ENCODE results near the gene RPRD2.

RPRD2 gene

DNA sequence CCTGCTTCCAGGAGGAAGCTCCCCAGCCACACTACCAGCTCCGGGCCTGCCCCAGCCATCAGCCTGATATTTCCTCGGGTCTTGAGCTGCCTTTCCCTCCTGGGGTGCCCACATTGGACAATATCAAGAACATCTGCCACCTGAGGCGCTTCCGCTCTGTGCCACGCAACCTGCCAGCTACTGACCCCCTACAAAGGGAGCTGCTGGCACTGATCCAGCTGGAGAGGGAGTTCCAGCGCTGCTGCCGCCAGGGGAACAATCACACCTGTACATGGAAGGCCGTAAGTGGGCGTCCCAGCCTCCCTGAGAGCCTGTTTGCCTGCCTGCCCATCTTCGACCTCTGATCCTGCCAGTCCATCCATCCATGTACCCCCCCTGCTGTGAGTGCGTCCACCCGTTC lies 147.6 kb downstream of the RPRD2 start:
- no peak for DNase-seq (ENCODE audit: low read depth in 1 of 2, low spot score in 1 of 2)
- no peak overlapping the region for H3K4me3 ChIP-seq (replicated peaks; ENCODE audit: insufficient read depth, low read length)
- H3K27me3 ChIP-seq (ENCODE audit: insufficient read depth, poor library complexity, severe bottlenecking): no peaks in the 10 kb centered on the region
- H3K27ac ChIP-seq (replicated peaks): no peak overlapping the region
- TF ChIP-seq, protein P1, sequence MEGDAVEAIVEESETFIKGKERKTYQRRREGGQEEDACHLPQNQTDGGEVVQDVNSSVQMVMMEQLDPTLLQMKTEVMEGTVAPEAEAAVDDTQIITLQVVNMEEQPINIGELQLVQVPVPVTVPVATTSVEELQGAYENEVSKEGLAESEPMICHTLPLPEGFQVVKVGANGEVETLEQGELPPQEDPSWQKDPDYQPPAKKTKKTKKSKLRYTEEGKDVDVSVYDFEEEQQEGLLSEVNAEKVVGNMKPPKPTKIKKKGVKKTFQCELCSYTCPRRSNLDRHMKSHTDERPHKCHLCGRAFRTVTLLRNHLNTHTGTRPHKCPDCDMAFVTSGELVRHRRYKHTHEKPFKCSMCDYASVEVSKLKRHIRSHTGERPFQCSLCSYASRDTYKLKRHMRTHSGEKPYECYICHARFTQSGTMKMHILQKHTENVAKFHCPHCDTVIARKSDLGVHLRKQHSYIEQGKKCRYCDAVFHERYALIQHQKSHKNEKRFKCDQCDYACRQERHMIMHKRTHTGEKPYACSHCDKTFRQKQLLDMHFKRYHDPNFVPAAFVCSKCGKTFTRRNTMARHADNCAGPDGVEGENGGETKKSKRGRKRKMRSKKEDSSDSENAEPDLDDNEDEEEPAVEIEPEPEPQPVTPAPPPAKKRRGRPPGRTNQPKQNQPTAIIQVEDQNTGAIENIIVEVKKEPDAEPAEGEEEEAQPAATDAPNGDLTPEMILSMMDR (IDR thresholded peaks at IDR 0.05; ENCODE audit: insufficient read depth, low read length): no peak
- TF ChIP-seq POLR2AphosphoS5 (IDR thresholded peaks at IDR 0.05; ENCODE audit: low read depth) (no peak), SPI1 (IDR thresholded peaks at IDR 0.05; ENCODE audit: borderline replicate concordance, low read depth) (no peak), GABPA (IDR thresholded peaks at IDR 0.05; ENCODE audit: low read depth) (no peak)
- TF ChIP-seq, protein P2, sequence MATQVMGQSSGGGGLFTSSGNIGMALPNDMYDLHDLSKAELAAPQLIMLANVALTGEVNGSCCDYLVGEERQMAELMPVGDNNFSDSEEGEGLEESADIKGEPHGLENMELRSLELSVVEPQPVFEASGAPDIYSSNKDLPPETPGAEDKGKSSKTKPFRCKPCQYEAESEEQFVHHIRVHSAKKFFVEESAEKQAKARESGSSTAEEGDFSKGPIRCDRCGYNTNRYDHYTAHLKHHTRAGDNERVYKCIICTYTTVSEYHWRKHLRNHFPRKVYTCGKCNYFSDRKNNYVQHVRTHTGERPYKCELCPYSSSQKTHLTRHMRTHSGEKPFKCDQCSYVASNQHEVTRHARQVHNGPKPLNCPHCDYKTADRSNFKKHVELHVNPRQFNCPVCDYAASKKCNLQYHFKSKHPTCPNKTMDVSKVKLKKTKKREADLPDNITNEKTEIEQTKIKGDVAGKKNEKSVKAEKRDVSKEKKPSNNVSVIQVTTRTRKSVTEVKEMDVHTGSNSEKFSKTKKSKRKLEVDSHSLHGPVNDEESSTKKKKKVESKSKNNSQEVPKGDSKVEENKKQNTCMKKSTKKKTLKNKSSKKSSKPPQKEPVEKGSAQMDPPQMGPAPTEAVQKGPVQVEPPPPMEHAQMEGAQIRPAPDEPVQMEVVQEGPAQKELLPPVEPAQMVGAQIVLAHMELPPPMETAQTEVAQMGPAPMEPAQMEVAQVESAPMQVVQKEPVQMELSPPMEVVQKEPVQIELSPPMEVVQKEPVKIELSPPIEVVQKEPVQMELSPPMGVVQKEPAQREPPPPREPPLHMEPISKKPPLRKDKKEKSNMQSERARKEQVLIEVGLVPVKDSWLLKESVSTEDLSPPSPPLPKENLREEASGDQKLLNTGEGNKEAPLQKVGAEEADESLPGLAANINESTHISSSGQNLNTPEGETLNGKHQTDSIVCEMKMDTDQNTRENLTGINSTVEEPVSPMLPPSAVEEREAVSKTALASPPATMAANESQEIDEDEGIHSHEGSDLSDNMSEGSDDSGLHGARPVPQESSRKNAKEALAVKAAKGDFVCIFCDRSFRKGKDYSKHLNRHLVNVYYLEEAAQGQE (IDR thresholded peaks at IDR 0.05; ENCODE audit: insufficient replicate concordance, low read depth): no peak

DNA sequence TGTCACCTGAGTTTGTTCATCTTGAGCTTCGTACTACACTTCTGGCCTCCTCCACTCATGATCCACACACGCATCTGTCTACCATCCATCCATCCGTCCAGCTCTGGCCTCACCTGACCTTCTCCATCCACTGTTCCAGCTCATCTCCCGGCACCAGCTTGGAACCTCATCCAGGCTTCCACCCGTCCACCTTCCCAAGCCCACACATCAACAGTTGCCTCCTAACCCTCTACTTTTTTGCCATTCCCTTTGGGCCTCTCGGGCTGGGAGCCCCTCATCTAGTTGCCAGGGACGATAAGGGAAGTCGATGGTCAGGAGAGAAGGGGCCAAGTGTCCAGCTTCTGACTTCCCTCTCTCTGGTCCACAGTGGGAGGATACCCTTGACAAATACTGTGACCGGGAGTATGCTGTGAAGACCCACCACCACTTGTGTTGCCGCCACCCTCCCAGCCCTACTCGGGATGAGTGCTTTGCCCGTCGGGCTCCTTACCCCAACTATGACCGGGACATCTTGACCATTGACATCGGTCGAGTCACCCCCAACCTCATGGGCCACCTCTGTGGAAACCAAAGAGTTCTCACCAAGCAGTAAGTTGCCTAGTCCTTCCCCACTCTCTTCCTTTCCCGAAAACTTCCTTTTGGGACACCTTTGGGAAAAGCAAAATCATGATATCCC lies 148.2 kb downstream of the RPRD2 start:
- no peak for DNase-seq (ENCODE audit: low read depth in 1 of 2, low spot score in 1 of 2)
- TF ChIP-seq, protein P2 (IDR thresholded peaks at IDR 0.05; ENCODE audit: insufficient replicate concordance, low read depth): no peak
- TF ChIP-seq GABPA (IDR thresholded peaks at IDR 0.05; ENCODE audit: low read depth) (no peak), POLR2AphosphoS5 (IDR thresholded peaks at IDR 0.05; ENCODE audit: low read depth) (no peak)
- Histone ChIP-seq H3K4me3 (replicated peaks; ENCODE audit: insufficient read depth, low read length) (no peak overlapping the region), H3K27me3 (ENCODE audit: insufficient read depth, poor library complexity, severe bottlenecking) (no peaks in the 10 kb centered on the region), H3K27ac (replicated peaks) (no peak overlapping the region)

DNA sequence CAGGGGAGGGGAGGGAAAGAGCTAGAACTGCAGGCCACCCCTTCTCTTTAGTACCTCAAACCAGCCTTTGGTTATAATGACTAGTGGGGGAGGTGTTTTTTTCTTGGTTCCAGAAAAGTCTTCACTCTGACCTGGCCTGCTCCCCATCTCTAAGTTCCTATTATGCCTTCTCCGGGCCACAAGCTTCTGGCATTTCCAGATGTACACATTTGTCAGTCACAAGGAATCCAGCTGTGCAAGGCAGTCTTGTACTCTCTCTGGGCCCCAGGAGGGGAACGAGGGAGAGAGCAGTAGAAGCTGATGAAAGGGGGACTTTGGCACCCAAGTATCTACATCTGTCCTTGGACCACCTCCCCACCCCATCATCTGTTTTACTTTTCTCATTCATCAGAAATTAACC lies 148.9 kb downstream of the RPRD2 start:
- H3K27me3 ChIP-seq (ENCODE audit: insufficient read depth, poor library complexity, severe bottlenecking): no peaks in the 10 kb centered on the region
- no peak overlapping the region for H3K27ac ChIP-seq (replicated peaks)
- TF ChIP-seq POLR2AphosphoS5 (IDR thresholded peaks at IDR 0.05; ENCODE audit: low read depth): no peak
- TF ChIP-seq, protein P2 (IDR thresholded peaks at IDR 0.05; ENCODE audit: insufficient replicate concordance, low read depth): no peak
- TF ChIP-seq SPI1 (IDR thresholded peaks at IDR 0.05; ENCODE audit: borderline replicate concordance, low read depth): no peak
- TF ChIP-seq GABPA (IDR thresholded peaks at IDR 0.05; ENCODE audit: low read depth): no peak
- no peak overlapping the region for H3K4me3 ChIP-seq (replicated peaks; ENCODE audit: insufficient read depth, low read length)
- no peak for DNase-seq (ENCODE audit: low read depth in 1 of 2, low spot score in 1 of 2)

DNA sequence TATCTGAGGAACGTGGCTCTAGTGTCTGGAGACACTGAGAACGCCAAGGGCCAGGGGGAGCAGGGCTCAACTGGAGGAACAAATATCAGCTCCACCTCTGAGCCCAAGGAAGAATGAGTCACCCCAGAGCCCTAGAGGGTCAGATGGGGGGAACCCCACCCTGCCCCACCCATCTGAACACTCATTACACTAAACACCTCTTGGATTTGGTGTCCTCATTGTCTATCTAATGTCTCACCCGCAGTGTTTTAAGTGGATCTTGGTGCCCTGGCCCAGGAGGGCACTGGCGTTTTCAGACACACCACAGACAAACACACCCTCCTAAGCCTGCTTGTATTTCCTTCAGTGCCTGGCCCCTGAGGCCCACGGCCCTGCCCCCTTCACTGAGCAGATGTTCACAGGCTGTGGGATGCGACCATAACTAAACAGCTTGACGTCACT lies 149.4 kb downstream of the RPRD2 start:
- no peaks in the 10 kb centered on the region for H3K27me3 ChIP-seq (ENCODE audit: insufficient read depth, poor library complexity, severe bottlenecking)
- no peak overlapping the region for H3K27ac ChIP-seq (replicated peaks)
- H3K4me3 ChIP-seq (replicated peaks; ENCODE audit: insufficient read depth, low read length): no peak overlapping the region
- no peak for DNase-seq (ENCODE audit: low read depth in 1 of 2, low spot score in 1 of 2)
- TF ChIP-seq GABPA (IDR thresholded peaks at IDR 0.05; ENCODE audit: low read depth) (no peak), POLR2AphosphoS5 (IDR thresholded peaks at IDR 0.05; ENCODE audit: low read depth) (no peak), SPI1 (IDR thresholded peaks at IDR 0.05; ENCODE audit: borderline replicate concordance, low read depth) (no peak)
- TF ChIP-seq, protein P2 (IDR thresholded peaks at IDR 0.05; ENCODE audit: insufficient replicate concordance, low read depth): no peak
- TF ChIP-seq, protein P1 (IDR thresholded peaks at IDR 0.05; ENCODE audit: insufficient read depth, low read length): no peak
